Muscle layer of duodenum (tissue), 2 donors: ENCODE data around the gene NFKBIB.

Experiments used
- H3K27ac ChIP-seq: one replicate; pipeline ENCODE4 v1.7.0; 2013; ENCODE audit warnings: mild to moderate bottlenecking, low read length
- H3K27me3 ChIP-seq: one replicate; pipeline ENCODE4 v1.7.0; 2013; ENCODE audit warnings: low read depth, mild to moderate bottlenecking, control low read depth, low read length
- H3K36me3 ChIP-seq, 2 donors: one replicate each; pipeline ENCODE4 v1.7.0; 2013; ENCODE audit warnings: low read length in 2 of 2, control low read depth in 1 of 2, mild to moderate bottlenecking in 1 of 2; ENCODE audit not compliant: insufficient read depth in 2 of 2, control insufficient read depth in 1 of 2
- H3K4me1 ChIP-seq, 2 donors: one replicate each; pipeline ENCODE4 v1.7.0; 2013; ENCODE audit warnings: low read length in 2 of 2, mild to moderate bottlenecking in 2 of 2, control low read depth in 1 of 2, moderate library complexity in 1 of 2; ENCODE audit not compliant: insufficient read depth in 2 of 2, control insufficient read depth in 1 of 2
- H3K4me3 ChIP-seq, 2 donors: one replicate each; pipeline ENCODE4 v1.7.0; 2013; ENCODE audit warnings: low read length in 2 of 2, low read depth in 1 of 2, mild to moderate bottlenecking in 1 of 2
- H3K9me3 ChIP-seq, 2 donors: one replicate each; pipeline ENCODE4 v1.7.0; 2013; ENCODE audit warnings: low read length in 2 of 2, control low read depth in 1 of 2, mild to moderate bottlenecking in 1 of 2; ENCODE audit not compliant: control insufficient read depth in 1 of 2
- donor health status: healthy.

The NFKBIB gene

GRCh38 chr19:38910488-38910887, 10.7 kb downstream of the NFKBIB start:
- H3K36me3 ChIP-seq: peaks cover 4 to 23% of the 10 kb centered on the region in 2 donors
- H3K4me3 ChIP-seq: no peak overlapping the region
- no peaks in the 10 kb centered on the region for H3K9me3 ChIP-seq
- H3K27me3 ChIP-seq: no peaks in the 10 kb centered on the region
- no peak overlapping the region for H3K27ac ChIP-seq
- H3K4me1 ChIP-seq: no peaks in the 10 kb centered on the region

GRCh38 chr19:38911388-38912001, 11.7 kb downstream of the NFKBIB start:
- no peaks in the 10 kb centered on the region for H3K27me3 ChIP-seq
- peaks cover 4 to 20% of the 10 kb centered on the region in 2 donors for H3K36me3 ChIP-seq

GRCh38 chr19:38912600-38913514, 13.1 kb downstream of the NFKBIB start:
- no peaks in the 10 kb centered on the region for H3K27me3 ChIP-seq
- H3K4me1 ChIP-seq: no peaks in the 10 kb centered on the region
- H3K36me3 ChIP-seq: peaks cover 4 to 11% of the 10 kb centered on the region in 2 donors
- H3K9me3 ChIP-seq: no peaks in the 10 kb centered on the region
- H3K4me3 ChIP-seq: no peak overlapping the region
- H3K27ac ChIP-seq: no peak overlapping the region

More at GRCh38 chr19:38911388-38912001, 11.7 kb downstream of the NFKBIB start:
- Histone ChIP-seq H3K27ac (no peak overlapping the region), H3K9me3 (no peaks in the 10 kb centered on the region), H3K4me1 (no peaks in the 10 kb centered on the region), H3K4me3 (no peak overlapping the region)

- no peak overlapping the region for H3K27ac ChIP-seq
- H3K9me3 ChIP-seq: no peaks in the 10 kb centered on the region
- H3K4me1 ChIP-seq: no peaks in the 10 kb centered on the region
- no peak overlapping the region for H3K4me3 ChIP-seq
- H3K36me3 ChIP-seq: peaks cover 0 to 4% of the 10 kb centered on the region in 2 donors
- H3K27me3 ChIP-seq: no peaks in the 10 kb centered on the region
These were observed 14.2 kb downstream of the NFKBIB start for GRCh38 chr19:38913958-38914357.

- Histone ChIP-seq H3K36me3 (no peaks in the 10 kb centered on the region), H3K27me3 (no peaks in the 10 kb centered on the region), H3K4me3 (no peak overlapping the region), H3K4me1 (no peaks in the 10 kb centered on the region), H3K27ac (no peak overlapping the region), H3K9me3 (no peaks in the 10 kb centered on the region)
These were observed 15.9 kb downstream of the NFKBIB start for GRCh38 chr19:38915329-38916321.

- Histone ChIP-seq H3K27ac (no peak overlapping the region), H3K9me3 (no peaks in the 10 kb centered on the region), H3K4me1 (no peaks in the 10 kb centered on the region), H3K36me3 (peaks cover 5 to 9% of the 10 kb centered on the region in 2 donors), H3K4me3 (no peak overlapping the region), H3K27me3 (no peaks in the 10 kb centered on the region)
These were observed 17.7 kb downstream of the NFKBIB start for GRCh38 chr19:38917516-38917915.

GRCh38 chr19:38917921-38918491, 18.2 kb downstream of the NFKBIB start:
- no peak overlapping the region for H3K27ac ChIP-seq
- H3K9me3 ChIP-seq: no peaks in the 10 kb centered on the region
- H3K36me3 ChIP-seq: peaks cover 5 to 11% of the 10 kb centered on the region in 2 donors
- no peak overlapping the region for H3K4me3 ChIP-seq
- no peaks in the 10 kb centered on the region for H3K27me3 ChIP-seq
- no peaks in the 10 kb centered on the region for H3K4me1 ChIP-seq

GRCh38 chr19:38918526-38918925, 18.8 kb downstream of the NFKBIB start:
- H3K27ac ChIP-seq: no peak overlapping the region
- H3K4me3 ChIP-seq: no peak overlapping the region
- no peaks in the 10 kb centered on the region for H3K4me1 ChIP-seq
- peaks cover 5 to 11% of the 10 kb centered on the region in 2 donors for H3K36me3 ChIP-seq
- H3K9me3 ChIP-seq: no peaks in the 10 kb centered on the region
- H3K27me3 ChIP-seq: no peaks in the 10 kb centered on the region

GRCh38 chr19:38919837-38920601, 20.2 kb downstream of the NFKBIB start:
- H3K36me3 ChIP-seq: peaks cover 13 to 22% of the 10 kb centered on the region in 2 donors
- no peaks in the 10 kb centered on the region for H3K27me3 ChIP-seq
- H3K4me3 ChIP-seq: no peak overlapping the region
- H3K27ac ChIP-seq: no peak overlapping the region
- no peaks in the 10 kb centered on the region for H3K4me1 ChIP-seq
- no peaks in the 10 kb centered on the region for H3K9me3 ChIP-seq
